Liver (tissue), 9 donors: ENCODE results near the gene PPP1R3D. TPM values are rescaled to one million over a fixed set of nuclear protein-coding genes. Genes with fewer than 3 reads are reported as not detected.

ENCODE experiments used
- DNase-seq: peaks from one replicate; pipeline ENCODE4 v3.0.0-alpha.2; 2017; ENCODE audit warnings: low spot score
- H3K27ac ChIP-seq, 2 donors: one replicate each; pipeline ENCODE4 v1.7.0; 2013; ENCODE audit warnings: inconsistent platforms in 2 of 2, low read length in 2 of 2, control low read depth in 1 of 2, low read depth in 1 of 2, mild to moderate bottlenecking in 1 of 2
- H3K27me3 ChIP-seq, 4 donors: one replicate each; pipeline versions ENCODE4 v1.6.1 to v1.7.0; 2013; ENCODE audit warnings: low read length in 3 of 4, inconsistent platforms in 1 of 4, mild to moderate bottlenecking in 1 of 4, moderate library complexity in 1 of 4; ENCODE audit not compliant: control insufficient read depth in 4 of 4, insufficient read depth in 4 of 4
- H3K36me3 ChIP-seq, 4 donors: one replicate each; pipeline versions ENCODE4 v1.6.1 to v1.7.0; 2013; ENCODE audit warnings: low read length in 3 of 4, mild to moderate bottlenecking in 3 of 4, low read depth in 1 of 4, moderate library complexity in 1 of 4; ENCODE audit not compliant: control insufficient read depth in 4 of 4, insufficient read depth in 3 of 4
- H3K4me1 ChIP-seq, 4 donors: one replicate each; pipeline versions ENCODE4 v1.6.1 to v1.7.0; 2013; ENCODE audit warnings: low read length in 3 of 4, mild to moderate bottlenecking in 3 of 4, moderate library complexity in 1 of 4; ENCODE audit not compliant: control insufficient read depth in 4 of 4, insufficient read depth in 4 of 4
- H3K4me3 ChIP-seq, 3 donors: one replicate each; pipeline versions ENCODE4 v1.6.1 to v1.7.0; 2013; ENCODE audit warnings: low read length in 3 of 3, control low read depth in 1 of 3, low read depth in 1 of 3, mild to moderate bottlenecking in 1 of 3
- H3K9ac ChIP-seq, 2 donors: one replicate each; pipeline ENCODE4 v1.7.0; 2013; ENCODE audit warnings: low read length in 2 of 2, mild to moderate bottlenecking in 2 of 2, moderate library complexity in 2 of 2, control low read depth in 1 of 2, low read depth in 1 of 2
- H3K9me3 ChIP-seq, 4 donors: one replicate each; pipeline versions ENCODE4 v1.6.1 to v1.7.0; 2013; ENCODE audit warnings: low read length in 3 of 4; ENCODE audit not compliant: control insufficient read depth in 4 of 4
- CTCF ChIP-seq: fragments of 150-350 bp; IDR thresholded peaks from 2 replicates; pipeline ENCODE4 v1.5.1; 2017; ENCODE audit warnings: improper control_type of control experiment, low read depth, low read length; ENCODE audit not compliant: missing input control
- EGR1 ChIP-seq, 2 donors: IDR thresholded peaks; 2 replicates each; pipeline ENCODE4 v1.6.1; 2016 to 2018; ENCODE audit warnings: antibody characterized with exemption in 2 of 2, low read depth in 2 of 2
- FOXA1 ChIP-seq: IDR thresholded peaks from 2 replicates; pipeline ENCODE4 v1.6.1; 2016; ENCODE audit warnings: antibody characterized with exemption
- FOXA2 ChIP-seq: IDR thresholded peaks from 2 replicates; pipeline ENCODE4 v1.6.1; 2016; ENCODE audit warnings: antibody characterized with exemption
- HNF4A ChIP-seq, 2 donors: conservative IDR thresholded peaks; 2 replicates each; pipeline ENCODE4 v1.6.1; 2016; ENCODE audit warnings: antibody characterized with exemption in 2 of 2, mild to moderate bottlenecking in 2 of 2
- HNF4G ChIP-seq: IDR thresholded peaks from 2 replicates; pipeline ENCODE4 v1.6.1; 2016; ENCODE audit warnings: antibody characterized with exemption
- JUND ChIP-seq, 2 donors: IDR thresholded peaks; 2 replicates each; pipeline ENCODE4 v1.6.1; 2016; ENCODE audit warnings: antibody characterized with exemption in 2 of 2
- NR2F2 ChIP-seq: IDR thresholded peaks from 2 replicates; pipeline ENCODE4 v1.6.1; 2016; ENCODE audit warnings: antibody characterized with exemption
- RAD21 ChIP-seq, 2 donors: IDR thresholded peaks; 2 replicates each; pipeline ENCODE4 v1.6.1; 2016; ENCODE audit warnings: antibody characterized with exemption in 2 of 2, mild to moderate bottlenecking in 2 of 2
- SP1 ChIP-seq: IDR thresholded peaks from 2 replicates; pipeline ENCODE4 v1.6.1; 2018; ENCODE audit warnings: antibody characterized with exemption, mild to moderate bottlenecking
- TAF1 ChIP-seq: conservative IDR thresholded peaks from 2 replicates; pipeline ENCODE4 v1.6.1; 2016; ENCODE audit warnings: antibody characterized with exemption, mild to moderate bottlenecking
- YY1 ChIP-seq: IDR thresholded peaks from 2 replicates; pipeline ENCODE4 v1.6.1; 2016; ENCODE audit warnings: antibody characterized with exemption, mild to moderate bottlenecking
- ZBTB33 ChIP-seq: IDR thresholded peaks from 2 replicates; pipeline ENCODE4 v1.6.1; 2016; ENCODE audit warnings: antibody characterized with exemption
- WGBS: extraction: QIAGEN DNeasy Blood & Tissue Kit; methylation state at CpG from one replicate; pipeline ENCODE4 v1.1.7; 2013; 5-methylcytosine and 5-hydroxymethylcytosine counted together
- polyA plus RNA-seq, 2 donors: library from polyadenylated mRNA; stranded (reverse) in 1 of 2; unstranded in 1 of 2; fragments of 200-250 nt in 1 of 2; fragments of >200 nt in 1 of 2; fragmentation: Nextera tagmentation in 1 of 2; extraction: Ambion mirVana in 1 of 2; gene quantifications; one replicate each; pipeline versions ENCODE4 v1.2.1 to v1.2.3, GENCODE V29; 2013 to 2015
- total RNA-seq, 2 donors: library from RNA; depleted of rRNA; stranded (reverse); fragments of >200 nt; gene quantifications; one replicate each; pipeline ENCODE4 v1.2.3, GENCODE V29; 2014
- TF ChIP-seq, protein P1 (sequence below): IDR thresholded peaks from 2 replicates; pipeline ENCODE4 v1.6.1; 2016; ENCODE audit warnings: antibody characterized with exemption, mild to moderate bottlenecking
- TF ChIP-seq, protein P2 (sequence below): IDR thresholded peaks from 2 replicates; pipeline ENCODE4 v1.6.1; 2016; ENCODE audit warnings: antibody characterized with exemption
- donor health status: healthy.
- donor health status: healthy.
- donor health status: healthy.
- donor health status: healthy.
- donor health status: healthy.

Gene PPP1R3D
- total and polyA plus RNA-seq, 4 donors, result 0.28 to 2.2 (median 1.0) TPM

DNA sequence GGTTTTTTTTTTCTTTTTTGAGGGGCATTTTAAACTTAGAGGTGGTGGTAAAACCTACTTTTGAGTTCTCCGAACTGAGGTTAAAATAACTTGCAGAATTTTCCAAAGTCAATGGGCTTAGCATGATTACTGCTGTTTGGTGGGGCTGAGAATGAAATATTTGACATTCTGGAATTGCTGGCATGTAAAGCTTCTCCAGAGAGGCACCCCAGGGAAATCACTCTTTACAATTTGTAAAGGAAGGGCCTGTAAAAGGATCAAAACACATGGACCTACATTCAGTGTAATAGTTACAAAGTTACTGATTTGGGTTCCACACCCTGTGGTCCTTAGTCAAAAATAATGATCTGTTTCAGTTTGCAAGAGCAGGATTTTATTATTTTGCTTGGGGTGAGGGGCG is 5.6 kb upstream of the PPP1R3D start (continued):
- no peak for TF ChIP-seq ZBTB33
- TF ChIP-seq FOXA1, result no peak

- 90% methylated on average over 3 of the region's 3 CpGs for WGBS
- TF ChIP-seq FOXA1 (no peak), EGR1 (IDR thresholded peaks at IDR 0.05; ENCODE audit: low read depth in 2 of 2) (no peak), HNF4G (no peak)
- H3K9ac ChIP-seq, result no peak overlapping the region
- no peak overlapping the region for H3K27ac ChIP-seq
- no peak overlapping the region for H3K4me3 ChIP-seq
- no peaks in the 10 kb centered on the region for H3K27me3 ChIP-seq
- no peak for DNase-seq
- peaks cover 0 to 12% (median 8%) of the 10 kb centered on the region in 4 donors for H3K4me1 ChIP-seq
- H3K9me3 ChIP-seq, result no peaks in the 10 kb centered on the region
- peaks cover 0 to 8% (median 6%) of the 10 kb centered on the region in 4 donors for H3K36me3 ChIP-seq
Measured at GRCh38 chr20:59945175-59945574, 5.1 kb upstream of the PPP1R3D start.

DNA sequence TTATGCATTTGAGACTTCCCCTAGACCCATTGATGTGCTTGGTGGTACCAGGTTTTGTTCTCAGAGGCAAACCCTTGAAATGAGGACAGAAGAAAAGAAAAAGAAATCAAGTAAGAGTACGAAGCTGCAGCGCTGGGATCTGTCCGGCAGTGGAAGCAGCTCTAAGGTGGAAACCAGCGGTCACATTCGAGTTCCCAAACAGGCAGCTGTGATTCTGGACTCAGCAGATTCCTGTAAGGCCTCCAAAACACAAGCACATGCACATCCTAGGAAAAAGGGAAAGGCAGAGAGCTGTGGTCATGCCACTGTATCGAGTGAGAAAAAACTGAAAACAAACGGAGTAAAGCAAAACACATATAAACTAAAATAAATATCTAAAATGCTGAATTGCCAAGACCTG is 4.6 kb upstream of the PPP1R3D start:
- Histone ChIP-seq H3K4me3 (no peak overlapping the region), H3K9ac (no peak overlapping the region), H3K27ac (no peak overlapping the region), H3K27me3 (no peaks in the 10 kb centered on the region), H3K9me3 (no peaks in the 10 kb centered on the region), H3K36me3 (peaks cover 0 to 8% (median 6%) of the 10 kb centered on the region in 4 donors), H3K4me1 (peaks cover 3 to 12% (median 8%) of the 10 kb centered on the region in 4 donors)
- no peak for DNase-seq
- TF ChIP-seq, protein P1, sequence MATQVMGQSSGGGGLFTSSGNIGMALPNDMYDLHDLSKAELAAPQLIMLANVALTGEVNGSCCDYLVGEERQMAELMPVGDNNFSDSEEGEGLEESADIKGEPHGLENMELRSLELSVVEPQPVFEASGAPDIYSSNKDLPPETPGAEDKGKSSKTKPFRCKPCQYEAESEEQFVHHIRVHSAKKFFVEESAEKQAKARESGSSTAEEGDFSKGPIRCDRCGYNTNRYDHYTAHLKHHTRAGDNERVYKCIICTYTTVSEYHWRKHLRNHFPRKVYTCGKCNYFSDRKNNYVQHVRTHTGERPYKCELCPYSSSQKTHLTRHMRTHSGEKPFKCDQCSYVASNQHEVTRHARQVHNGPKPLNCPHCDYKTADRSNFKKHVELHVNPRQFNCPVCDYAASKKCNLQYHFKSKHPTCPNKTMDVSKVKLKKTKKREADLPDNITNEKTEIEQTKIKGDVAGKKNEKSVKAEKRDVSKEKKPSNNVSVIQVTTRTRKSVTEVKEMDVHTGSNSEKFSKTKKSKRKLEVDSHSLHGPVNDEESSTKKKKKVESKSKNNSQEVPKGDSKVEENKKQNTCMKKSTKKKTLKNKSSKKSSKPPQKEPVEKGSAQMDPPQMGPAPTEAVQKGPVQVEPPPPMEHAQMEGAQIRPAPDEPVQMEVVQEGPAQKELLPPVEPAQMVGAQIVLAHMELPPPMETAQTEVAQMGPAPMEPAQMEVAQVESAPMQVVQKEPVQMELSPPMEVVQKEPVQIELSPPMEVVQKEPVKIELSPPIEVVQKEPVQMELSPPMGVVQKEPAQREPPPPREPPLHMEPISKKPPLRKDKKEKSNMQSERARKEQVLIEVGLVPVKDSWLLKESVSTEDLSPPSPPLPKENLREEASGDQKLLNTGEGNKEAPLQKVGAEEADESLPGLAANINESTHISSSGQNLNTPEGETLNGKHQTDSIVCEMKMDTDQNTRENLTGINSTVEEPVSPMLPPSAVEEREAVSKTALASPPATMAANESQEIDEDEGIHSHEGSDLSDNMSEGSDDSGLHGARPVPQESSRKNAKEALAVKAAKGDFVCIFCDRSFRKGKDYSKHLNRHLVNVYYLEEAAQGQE, result no peak
- TF ChIP-seq RAD21 (IDR thresholded peaks at IDR 0.05) (no peak), CTCF (no peak), FOXA1 (no peak), HNF4G (no peak)
- WGBS, result 95% methylated on average over 7 of the region's 7 CpGs

GRCh38 chr20:59942245-59942644 is 2.1 kb upstream of the PPP1R3D start:
- Histone ChIP-seq H3K27ac (no peak overlapping the region), H3K9me3 (peaks cover 0 to 2% (median 0%) of the 10 kb centered on the region in 4 donors)
- TF ChIP-seq FOXA2 (no peak), JUND (IDR thresholded peaks at IDR 0.05) (no peak), NR2F2 (no peak), YY1 (no peak), TAF1 (no peak), RAD21 (IDR thresholded peaks at IDR 0.05) (no peak), HNF4A (conservative IDR thresholded peaks at IDR 0.05) (no peak), EGR1 (IDR thresholded peaks at IDR 0.05; ENCODE audit: low read depth in 2 of 2) (no peak), SP1 (no peak)
- TF ChIP-seq, protein P2, sequence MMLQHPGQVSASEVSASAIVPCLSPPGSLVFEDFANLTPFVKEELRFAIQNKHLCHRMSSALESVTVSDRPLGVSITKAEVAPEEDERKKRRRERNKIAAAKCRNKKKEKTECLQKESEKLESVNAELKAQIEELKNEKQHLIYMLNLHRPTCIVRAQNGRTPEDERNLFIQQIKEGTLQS, result no peak
- TF ChIP-seq, protein P1, result no peak

More at GRCh38 chr20:59942245-59942644, 2.1 kb upstream of the PPP1R3D start:
- DNase-seq, result no peak
- Histone ChIP-seq H3K9ac (no peak overlapping the region), H3K36me3 (peaks cover 0 to 8% (median 6%) of the 10 kb centered on the region in 4 donors), H3K4me3 (no peak overlapping the region), H3K4me1 (peaks cover 8 to 17% (median 13%) of the 10 kb centered on the region in 4 donors), H3K27me3 (no peaks in the 10 kb centered on the region)
- 91% methylated on average over 2 of the region's 2 CpGs for WGBS
